Effector CD4-positive, alpha-beta T cell (primary cell): ENCODE results near the gene HUNK.
"Not testable (repeated sequence)": the region's sequence is repeated elsewhere in the genome, so short reads cannot be mapped to it uniquely, and the experiment has no call there.

Experiments used
- DNase-seq: peaks from one replicate; pipeline ENCODE4 v3.0.0-alpha.2; 2020

Gene HUNK

DNA sequence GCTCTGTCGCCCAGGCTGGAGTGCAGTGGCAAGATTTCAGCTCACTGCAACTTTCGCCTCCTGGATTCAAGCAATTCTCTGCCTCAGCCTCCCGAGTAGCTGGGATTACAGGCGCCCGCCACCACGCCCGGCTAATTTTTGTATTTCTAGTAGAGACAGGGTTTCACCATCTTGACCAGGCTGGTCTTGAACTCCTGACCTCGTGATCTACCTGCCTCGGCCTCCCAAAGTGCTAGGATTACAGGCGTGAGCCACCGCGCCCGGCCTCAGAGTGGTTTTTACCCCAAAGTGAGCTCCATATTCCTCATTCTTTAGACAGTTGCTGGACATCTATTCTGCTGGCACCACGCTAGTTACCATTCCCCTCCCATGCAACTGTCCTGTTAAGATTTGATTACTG, 1.4 kb upstream of the HUNK start:
- DNase-seq = not testable (repeated sequence)

DNA sequence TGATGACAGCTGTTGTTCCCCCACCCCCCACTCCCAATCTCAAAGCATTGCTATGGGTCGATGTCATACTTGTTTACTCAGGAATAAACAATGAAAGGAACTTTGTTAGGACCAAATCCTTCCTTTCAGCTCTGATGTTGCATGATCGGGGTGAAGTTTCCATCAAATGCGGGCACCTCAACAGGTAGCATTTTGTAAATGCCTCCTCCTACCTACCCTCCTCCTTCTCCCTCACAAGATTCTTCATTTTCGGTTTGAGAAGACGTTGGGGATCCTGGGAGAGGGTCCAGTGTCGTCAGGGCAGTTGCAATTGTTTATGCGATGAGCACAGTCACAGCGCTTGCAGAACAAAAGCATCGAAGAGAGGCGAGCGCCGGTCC, 758 bp upstream of the HUNK start:
- DNase-seq = no peak

DNA sequence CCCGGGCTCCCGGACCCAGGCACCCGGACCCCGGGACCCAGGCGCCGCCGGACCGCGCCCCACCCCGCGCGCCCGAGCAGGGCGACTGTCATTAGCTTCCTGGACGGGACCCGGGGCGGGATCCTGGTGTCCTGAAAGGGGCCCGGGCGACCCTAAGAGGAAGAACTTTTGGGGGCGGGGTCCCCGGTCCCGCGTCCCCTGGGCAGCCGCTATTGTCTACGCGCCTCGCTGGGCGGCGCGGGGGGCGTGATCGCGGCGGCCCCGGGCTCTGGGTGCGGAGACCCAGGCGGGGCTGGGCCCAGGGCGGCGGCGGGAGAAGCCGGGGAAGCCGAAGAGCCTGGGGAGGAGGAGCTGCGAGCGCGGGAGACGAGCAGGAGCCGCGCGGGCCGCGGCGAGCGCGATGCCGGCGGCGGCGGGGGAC, 465 bp downstream of the HUNK start:
- DNase-seq = no peak

DNA sequence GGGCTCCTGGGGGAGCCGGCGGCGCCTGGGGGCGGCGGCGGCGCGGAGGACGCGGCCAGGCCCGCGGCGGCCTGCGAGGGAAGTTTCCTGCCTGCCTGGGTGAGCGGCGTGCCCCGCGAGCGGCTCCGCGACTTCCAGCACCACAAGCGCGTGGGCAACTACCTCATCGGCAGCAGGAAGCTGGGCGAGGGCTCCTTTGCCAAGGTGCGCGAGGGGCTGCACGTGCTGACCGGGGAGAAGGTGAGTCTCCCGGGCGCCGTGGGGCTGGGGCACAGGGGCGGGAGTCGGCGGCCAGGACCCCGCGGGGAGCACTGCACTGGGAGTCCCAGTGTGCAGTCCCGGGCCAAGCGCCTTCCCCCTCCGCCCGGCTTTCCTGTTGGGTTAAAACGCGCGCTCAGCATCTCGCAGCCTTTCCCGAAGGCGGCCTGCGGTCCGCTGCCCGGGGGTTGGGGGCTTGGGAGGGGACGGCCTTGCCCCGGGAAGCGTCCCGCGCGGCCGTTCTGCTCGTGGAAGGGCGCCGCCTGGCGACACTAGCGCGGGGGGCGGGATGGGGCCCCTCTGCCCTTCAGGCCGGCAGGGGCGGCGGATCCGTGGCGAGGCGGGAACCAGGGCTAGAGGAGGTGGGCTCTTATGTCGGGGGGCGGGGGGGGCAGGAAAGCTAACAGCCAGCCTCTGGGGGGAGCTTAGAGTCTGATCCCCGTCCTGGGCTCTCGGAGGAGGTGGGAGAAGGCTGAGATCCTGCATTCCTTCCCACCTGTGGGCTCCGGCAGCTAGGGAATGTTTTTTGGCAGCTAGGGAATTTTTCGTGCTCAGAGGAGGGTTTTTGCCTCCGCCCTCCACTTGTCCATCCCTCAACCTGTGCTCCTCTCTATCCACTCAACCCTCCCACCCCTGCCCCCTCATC, 1.1 kb downstream of the HUNK start:
- no peak for DNase-seq

DNA sequence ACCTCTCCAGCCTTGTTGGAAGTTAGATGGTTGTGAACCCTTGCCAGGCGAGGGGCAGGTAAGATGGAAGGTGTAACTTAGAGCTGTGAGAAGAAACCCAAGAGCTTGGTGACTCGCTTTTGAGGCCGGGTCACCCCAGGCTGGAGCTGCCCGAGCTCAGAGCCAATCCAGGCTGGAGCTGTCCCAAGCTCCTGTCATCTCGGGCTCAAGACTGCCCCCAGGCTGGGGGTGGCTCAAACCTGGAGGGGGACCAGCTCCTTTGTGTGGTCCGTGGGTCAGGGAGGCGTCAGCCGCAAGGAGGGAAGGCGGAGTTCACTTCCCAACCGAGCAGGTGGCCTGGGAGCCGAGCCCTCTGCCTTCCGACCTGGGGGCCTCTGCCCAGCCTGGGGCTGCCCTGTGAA, 2.0 kb downstream of the HUNK start:
- DNase-seq = no peak

DNA sequence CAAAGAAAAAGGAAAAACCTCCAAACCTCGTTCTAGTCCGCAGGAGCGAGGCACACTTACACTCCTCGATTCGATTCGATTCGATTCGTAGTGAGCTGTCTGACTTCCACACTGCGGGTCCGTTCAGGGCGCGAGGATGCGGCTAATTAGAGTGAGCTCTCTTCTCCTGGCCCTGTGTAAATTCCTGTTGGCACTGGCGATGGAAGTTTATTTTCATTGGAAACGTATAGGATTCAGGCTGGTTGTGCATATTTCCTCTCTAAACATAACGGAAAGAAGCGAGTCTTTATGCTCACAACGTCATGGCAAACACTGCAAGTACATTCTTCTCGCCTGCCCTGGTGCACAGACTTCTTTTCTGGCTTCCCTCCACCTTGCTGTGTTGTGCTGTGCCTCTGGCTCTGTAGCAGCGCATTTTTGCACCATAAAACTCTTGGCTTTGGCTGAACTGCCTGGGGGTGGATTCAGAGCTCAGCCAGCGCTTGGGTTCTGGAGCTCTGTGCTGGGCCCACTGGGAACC, 2.7 kb downstream of the HUNK start:
- DNase-seq = no peak

DNA sequence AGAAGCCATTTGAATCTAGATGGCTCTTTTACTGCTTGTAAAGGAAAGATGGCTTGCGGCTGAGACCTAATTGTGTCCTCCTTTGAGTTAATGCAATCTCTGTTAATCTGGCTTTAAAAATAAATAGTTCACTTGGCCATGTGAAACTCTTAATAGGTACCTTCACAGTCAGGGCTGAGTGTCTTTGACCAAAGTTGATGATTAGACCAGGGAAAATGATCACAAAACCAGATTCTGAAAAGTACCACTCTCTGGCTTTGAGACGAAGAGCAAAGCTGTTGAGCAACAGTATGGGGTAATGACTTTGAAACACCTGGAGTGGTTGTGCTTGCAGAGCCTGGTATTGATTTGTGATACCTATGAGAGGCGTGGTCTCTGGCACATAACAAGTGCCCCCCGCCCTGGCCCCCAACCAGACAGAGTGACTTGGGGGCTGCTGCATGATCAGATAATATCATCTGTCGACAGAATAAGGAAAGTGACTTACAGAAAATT, 4.7 kb downstream of the HUNK start:
- DNase-seq = no peak

DNA sequence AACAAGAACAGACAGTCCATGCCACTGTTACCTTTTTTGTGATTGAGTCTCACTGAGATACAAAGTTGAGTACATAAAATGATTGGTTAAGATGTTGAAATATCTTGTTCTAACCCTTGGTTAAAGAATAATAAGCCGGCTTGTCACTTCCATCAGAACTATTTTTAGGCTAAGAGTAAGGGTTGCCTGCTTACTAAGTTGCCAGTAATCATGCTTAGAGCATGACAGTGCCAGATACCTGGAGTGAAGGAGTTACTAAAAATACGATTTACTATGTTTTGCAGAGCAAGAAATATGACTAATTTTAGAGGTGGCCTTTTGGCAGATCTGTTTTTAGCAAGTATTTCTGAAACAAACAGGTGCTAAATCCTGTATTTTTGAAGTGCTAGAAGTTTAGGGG, 6.0 kb downstream of the HUNK start:
- no peak for DNase-seq

DNA sequence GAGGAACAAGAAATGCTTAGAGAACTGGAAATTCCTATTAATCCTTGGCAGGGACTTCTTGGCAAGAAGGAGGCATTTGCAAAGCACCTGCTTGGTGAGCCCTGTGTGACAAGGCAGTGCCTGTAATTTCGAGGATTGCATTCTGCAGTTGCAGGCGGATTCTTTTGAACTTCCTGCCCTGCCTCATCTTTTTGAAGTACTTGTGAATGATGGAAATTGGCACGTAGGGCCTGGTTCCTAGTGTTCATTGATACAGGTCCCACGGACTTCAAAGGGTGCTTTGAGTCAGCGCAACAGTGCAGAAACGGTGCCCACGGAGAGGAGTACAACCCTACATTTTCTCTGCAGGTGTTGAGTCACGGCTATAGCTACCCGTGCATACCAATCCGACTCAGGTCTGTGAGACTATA, 6.4 kb downstream of the HUNK start:
- DNase-seq = no peak

DNA sequence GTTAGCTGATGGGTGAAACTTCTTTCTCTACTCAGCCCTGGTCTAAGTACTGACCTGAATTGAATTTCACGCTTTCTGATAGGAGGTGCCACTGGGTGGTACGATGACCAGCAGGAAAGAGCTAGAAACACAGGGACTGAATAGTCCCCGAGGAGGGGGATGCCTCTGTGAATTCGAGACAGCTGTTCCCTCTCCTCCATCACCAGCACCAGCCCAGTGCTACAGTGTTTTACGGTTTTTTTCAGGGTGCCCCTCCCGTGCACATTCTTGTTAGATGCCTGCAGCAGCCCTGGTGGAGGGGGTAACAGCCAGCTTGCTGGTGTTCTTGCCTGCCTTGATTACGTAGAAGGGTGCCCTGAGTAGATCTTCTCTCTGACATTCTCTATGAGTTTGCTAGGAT, 7.1 kb downstream of the HUNK start:
- DNase-seq = no peak

DNA sequence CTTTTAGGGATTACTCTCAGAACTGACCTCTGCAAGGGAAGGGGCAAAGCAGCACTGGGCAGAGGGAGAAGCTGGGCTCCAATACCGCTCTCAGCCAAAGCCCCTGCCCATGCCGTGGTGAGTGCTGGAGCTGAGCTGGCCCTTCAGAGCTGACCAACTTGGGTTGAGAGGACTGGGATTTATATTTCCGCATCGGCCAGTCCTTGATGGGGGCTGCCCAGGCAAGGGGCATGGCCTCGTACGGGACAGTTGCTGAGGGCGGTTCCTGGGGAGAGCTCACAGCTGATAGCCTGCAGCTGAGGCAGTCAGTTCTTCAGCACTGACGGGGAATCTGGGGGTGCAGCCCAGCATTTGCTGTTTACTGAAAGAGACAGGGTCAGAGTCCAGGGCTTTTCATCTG, 8.0 kb downstream of the HUNK start:
- no peak for DNase-seq

DNA sequence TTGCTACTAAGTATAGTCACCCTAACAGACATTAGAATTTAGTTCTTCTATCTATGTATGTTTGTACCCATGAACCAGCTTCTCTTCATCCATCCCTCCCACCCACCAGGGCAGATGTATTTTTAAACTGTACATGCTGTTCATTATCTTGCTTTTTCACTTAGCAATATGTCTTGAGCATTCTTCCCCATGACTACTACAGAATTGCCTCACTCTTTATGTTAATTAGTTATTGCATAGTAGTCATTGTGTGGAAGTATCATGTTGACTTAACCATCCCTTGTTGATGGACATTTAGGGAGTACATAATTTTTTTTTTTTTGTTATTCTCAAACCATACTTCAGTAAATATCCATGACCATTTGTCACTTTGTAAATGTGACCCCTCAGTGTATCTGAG, 9.9 kb downstream of the HUNK start:
- DNase-seq = no peak

DNA sequence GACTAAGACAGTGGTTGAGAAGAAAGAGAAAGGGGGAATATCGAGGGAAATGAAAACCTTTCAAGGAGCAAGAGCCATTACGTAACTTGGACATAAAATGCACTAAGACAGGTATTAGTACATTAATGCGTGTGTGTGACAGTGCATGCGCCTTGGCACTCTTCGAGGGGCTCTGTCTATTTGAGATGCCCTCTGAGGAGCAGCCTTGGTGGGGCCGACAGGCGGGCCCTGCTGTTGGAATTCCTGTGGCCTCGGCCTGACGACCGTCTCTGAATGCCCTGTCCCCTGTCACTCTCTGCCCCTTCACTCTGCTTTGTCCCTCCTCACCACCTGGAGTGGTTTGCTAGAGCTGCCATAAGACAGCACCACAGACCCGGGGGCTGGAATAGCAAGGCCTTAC, 12.3 kb downstream of the HUNK start:
- DNase-seq = no peak

DNA sequence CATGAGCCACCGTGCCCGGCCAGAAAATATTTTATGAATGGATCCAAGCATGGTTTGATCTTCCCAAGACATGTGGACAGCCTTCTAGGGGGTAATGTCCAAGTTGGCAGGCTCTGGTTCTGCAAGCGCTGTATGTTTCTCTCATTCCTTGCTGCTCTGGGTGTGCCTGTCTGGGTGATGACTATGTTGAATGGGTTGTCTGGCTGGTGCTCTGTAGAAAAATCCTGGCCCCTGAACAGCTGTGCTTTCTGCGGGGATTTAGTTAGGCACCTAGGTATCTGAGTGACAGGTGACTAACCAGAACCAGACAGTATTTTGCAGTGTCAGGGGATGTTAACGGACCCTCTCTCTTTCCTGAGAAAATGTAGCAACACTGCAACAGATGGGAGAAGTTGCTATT, 14.1 kb downstream of the HUNK start:
- DNase-seq = no peak

DNA sequence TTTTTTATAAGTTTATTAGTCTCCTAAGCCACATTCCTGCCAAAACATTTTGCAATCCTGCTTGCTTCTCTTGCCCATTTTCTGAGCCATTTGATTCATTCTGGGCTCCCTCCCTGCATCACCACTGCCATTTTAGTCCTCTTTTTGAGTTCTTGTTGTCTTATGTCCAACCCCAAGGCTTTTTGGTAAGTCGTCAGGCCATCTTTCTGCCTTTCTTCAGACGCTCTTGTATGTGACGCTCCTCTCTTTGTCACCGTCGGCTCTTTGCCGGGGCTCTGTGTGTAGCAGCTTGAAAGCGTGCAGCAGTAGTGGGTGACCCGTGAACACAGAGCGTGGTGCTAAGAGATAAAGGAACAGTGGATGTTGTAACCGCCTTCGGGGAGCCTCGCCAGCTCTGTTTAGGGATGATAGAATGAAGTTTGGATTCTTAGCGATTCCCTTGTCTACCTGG, 14.6 kb downstream of the HUNK start:
- no peak for DNase-seq

DNA sequence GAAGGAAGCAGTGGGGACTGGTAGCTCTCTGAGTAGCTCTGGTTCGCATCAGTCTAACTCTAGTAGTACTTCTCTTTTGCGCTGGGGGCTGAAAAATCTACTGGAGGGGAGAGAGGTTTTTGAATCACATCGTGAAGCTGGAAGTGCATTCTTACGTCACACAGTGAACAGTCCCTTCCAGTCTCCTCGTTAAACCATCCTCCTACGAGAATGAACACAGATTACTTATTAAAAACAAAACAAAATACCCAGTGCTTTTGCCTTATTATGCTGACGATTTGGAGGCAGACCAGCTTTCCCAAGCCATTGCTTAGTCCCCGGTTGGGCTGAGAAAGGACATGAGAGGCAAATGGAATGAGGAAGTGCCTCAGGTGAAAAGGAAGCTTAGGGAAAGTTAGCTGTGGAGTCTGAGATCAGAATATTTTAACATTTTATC, 16.1 kb downstream of the HUNK start:
- no peak for DNase-seq

DNA sequence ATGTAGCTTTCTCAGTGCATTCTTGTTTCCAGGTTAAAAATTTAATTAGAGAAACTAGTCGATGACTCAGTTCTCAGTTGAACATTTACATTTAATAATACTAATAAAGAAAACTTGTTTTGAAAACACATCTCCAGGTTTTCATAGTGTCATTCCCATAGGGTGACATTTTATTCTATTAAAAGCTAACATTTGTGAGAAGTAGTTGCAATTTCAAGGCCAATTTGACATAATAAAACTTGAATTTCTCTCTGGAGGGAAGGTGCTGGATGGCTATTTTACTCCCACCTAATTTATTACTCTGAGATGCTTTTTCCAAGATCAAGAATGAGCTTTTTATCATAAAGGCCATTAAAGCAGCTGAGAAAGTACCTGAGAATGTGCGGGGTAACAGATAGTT, 16.6 kb downstream of the HUNK start:
- no peak for DNase-seq

DNA sequence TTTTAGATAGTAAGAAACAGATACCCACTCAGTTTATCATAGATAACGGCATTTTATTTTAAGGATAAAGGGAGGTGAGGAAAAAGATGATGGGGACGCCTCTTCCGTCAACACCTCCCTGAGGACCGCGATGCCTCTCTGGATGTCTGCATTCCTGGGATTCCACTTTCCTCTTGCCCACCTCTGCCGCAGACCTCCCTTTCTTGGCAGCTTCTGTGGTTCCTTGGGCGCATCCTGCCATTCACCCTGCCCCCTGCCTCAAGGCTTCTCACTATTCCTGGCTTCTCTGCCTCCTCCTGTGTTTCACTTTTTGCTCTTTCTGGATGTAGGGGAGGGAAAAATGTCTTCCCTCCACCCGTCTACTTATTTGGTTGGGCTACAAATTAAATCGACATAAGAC, 19.9 kb downstream of the HUNK start:
- no peak for DNase-seq

DNA sequence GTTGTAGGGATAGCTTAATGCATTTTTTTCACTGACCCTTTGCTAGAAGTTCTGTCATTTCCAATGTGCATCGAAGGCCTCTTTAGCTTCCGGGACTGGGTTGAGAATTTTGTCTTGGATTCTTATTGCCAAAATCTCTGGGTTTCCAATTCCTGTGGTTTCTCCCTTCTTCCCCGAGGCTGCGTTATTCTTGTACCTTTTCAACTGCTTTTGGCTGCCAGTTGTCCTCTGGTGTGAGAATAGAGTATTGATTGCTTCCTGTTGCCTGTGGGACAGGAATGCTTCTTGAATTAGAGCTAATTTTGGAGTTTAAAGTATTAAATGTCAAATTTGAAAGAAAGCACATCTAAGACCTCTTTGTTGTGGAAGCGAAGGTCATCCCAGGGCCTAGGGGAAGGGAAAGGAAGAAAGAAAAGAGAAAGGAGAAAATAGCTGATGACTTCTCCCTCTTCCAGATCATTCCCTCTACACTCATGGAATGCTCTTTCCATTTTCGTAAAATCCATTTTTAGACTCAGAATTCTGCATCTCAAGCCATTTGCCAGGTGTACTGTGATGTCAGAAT, 21.1 kb downstream of the HUNK start:
- DNase-seq = no peak

DNA sequence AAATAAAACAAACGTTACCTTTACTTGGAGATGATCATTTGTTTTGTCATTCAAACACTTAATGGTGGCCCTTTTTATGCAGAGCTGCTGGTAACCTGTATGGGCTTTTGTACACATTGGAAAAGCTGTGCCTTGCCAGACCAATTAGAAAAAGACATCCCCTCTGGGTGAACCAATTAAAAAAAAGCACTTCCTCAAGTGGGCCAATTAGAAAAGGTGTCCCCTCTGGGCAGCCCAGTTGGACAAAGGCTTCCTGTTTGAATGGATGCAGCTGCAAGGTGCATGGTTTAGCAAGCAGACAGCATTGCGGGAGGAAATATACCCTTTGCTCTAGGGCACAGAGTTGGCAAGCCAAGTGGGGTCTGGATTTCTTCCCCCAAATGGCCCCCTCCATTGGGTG, 21.6 kb downstream of the HUNK start:
- DNase-seq = no peak

DNA sequence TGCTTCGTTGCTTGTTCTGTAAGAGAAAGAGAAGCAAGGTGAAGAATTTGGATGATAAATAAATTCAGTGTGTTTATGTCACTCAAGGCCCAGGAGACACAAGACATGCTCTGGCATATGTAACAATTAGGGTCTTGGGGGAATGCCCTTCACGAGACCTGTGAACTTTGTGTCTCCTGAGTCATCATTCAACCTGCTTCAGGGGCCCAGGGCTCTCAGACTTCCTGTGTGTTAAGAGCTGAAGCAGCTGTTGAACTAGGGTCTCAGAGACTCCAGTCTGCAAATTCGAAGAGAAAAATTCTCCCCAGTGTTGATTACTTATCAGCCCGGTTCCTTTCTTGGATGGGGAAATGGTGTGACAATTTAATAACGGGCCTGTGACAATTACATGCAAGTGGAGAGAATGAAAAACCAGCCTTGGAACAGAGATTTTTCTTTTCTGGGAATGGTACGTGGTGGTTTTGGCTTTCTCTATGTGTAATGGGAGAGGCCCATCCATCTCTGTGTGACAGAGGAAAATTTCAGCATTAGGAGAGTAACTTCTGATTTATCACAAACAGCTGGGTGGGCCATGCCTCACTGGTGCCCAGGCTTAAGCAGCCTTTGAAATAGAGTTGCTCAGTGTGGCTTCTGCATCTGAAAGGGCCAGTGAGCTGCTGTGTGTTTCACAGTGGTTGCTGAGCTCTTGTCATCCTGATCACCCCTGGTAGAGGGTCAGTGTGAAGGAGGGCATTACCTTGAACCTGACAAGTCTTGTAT, 22.4 kb downstream of the HUNK start:
- DNase-seq = no peak

DNA sequence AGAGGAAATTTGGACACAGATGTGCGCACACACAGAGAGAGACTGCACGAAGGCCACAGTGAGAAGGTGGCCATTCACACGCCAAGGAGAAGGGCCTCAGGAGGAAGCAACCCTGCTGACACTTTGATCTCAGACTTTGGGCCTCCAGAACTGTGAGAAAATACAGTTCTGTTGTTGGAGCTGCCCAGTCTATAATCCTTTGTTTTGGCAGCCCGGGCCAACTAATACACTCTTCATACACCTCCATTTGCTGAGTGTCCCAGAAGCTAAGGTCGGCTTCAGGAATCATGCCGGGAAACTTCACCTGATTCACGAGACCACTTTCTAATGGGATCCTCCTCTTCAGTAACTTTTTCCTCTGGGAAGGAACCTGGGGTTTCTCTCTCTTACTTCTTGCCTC, 23.2 kb downstream of the HUNK start:
- no peak for DNase-seq

DNA sequence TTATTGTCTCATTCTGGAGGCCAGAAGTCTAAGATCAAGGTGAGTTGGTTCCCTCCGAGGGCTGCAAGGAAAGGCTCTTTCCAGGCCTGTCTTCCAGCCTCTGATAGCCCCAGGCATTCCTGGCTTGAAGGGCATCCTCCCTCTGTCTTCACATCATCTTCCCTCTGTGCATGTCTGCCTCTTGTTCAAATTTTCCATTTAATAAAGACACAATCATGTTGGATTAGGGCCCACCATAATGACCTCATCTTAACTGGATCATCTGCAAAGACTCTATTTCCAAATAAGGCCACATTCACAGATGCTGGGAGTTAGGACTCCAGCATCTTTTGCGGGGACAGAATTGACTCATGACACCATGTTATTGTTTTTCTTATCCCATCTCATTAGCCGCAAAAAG, 24.5 kb downstream of the HUNK start:
- no peak for DNase-seq
